ENCODE measurements around the gene KCNA3. TPM values are rescaled to one million over a fixed set of nuclear protein-coding genes. Genes with fewer than 3 reads are reported as not detected.

Gene KCNA3
- total and polyA plus RNA-seq, 2 of the 4 experiments (the other 2 are of a cell fraction), result under 0.01 to 0.09 TPM

- no peak overlapping the region for H3K9ac ChIP-seq (ENCODE audit: low read depth, low read length)
- POLR2A ChIA-PET (ENCODE audit: unreplicated experiment), result no interaction called here
These were observed 486 bp upstream of the KCNA3 start for GRCh38 chr1:110675060-110675791.

More at GRCh38 chr1:110675060-110675791, 486 bp upstream of the KCNA3 start:
- Histone ChIP-seq H2BK20ac (ENCODE audit: low read depth, low read length) (no peak overlapping the region), H2AK9ac (replicated peaks; ENCODE audit: low read depth, low read length, poor library complexity) (no peak overlapping the region), H3K9me3 (ENCODE audit: control insufficient read depth, insufficient read depth, low read length) (peaks cover 5% of the 10 kb centered on the region; the same call in 1 of the 2 replicates), H3K4me2 (ENCODE audit: low read depth, low read length) (no peak overlapping the region), H3K79me1 (ENCODE audit: low read depth in 1 of 2, low read length in 2 of 2) (no peaks in the 10 kb centered on the region; a peak in 1 of 4 replicates), H2AK5ac (ENCODE audit: low read depth, low read length) (no peak overlapping the region), H3K23ac (ENCODE audit: low read depth, low read length) (no peak overlapping the region), H3K9me1 (ENCODE audit: insufficient read depth, low read length) (no peaks in the 10 kb centered on the region), H2AFZ (replicated peaks; ENCODE audit: low read length, poor library complexity) (peak overlapping the region; percentile 76), H3K27me3 (ENCODE audit: control insufficient read depth, insufficient read depth, low read length) (peaks cover 20% of the 10 kb centered on the region), H4K91ac (ENCODE audit: insufficient read depth, low read depth, low read length) (no peak overlapping the region), H3K4me1 (ENCODE audit: control insufficient read depth, insufficient read depth, low read length) (no peaks in the 10 kb centered on the region; the same call in 1 of the 2 replicates), H3K14ac (replicated peaks; ENCODE audit: low read depth, low read length) (no peak overlapping the region), H3K36me3 (ENCODE audit: control insufficient read depth, insufficient read depth, low read length) (no peaks in the 10 kb centered on the region), H3K4ac (ENCODE audit: low read depth, low read length) (no peak overlapping the region), H4K20me1 (ENCODE audit: insufficient read depth, low read length) (no peaks in the 10 kb centered on the region), H3K4me3 (ENCODE audit: insufficient read depth, low read depth, low read length) (peak overlapping the region; percentile 40), H2BK120ac (ENCODE audit: low read depth, low read length) (no peak overlapping the region), H4K8ac (ENCODE audit: low read depth in 2 of 2, low read length in 2 of 2) (no peak overlapping the region), H3K18ac (ENCODE audit: low read depth, low read length) (no peak overlapping the region), H3K27ac (ENCODE audit: insufficient read depth, low read length) (no peak overlapping the region), H3K56ac (ENCODE audit: extremely low read depth, insufficient read depth, low read length) (no peak overlapping the region), H4K5ac (ENCODE audit: low read depth, low read length) (no peak overlapping the region), H2BK5ac (ENCODE audit: low read depth, low read length, poor library complexity, severe bottlenecking) (no peak overlapping the region), H2BK15ac (ENCODE audit: low read depth, low read length) (no peak overlapping the region)
- BruUV-seq (replicated peaks), result no TSS peak
- intact Hi-C loops (cut with micrococcal nuclease), result no loop called here
- CTCF ChIA-PET, result no interaction called here
- WGBS, 2 experiments (ENCODE audit: extremely low coverage in 2 of 2, insufficient read length in 1 of 2), result 18% methylated on average over 26 of the region's 57 CpGs; no CpG with 5 or more reads in 1 of the 2 experiments
- ATAC-seq (ENCODE audit: low read depth), result no peak
- TF ChIP-seq FOS (IDR thresholded peaks at IDR 0.05; ENCODE audit: low read depth, low read length) (no peak), NFE2L2 (IDR thresholded peaks at IDR 0.05; ENCODE audit: low read depth, low read length) (no peak), MAZ (IDR thresholded peaks at IDR 0.05; ENCODE audit: borderline replicate concordance, low read depth, low read length) (no peak), RCOR1 (IDR thresholded peaks at IDR 0.05; ENCODE audit: insufficient replicate concordance, low read length) (no peak), POLR2A (IDR thresholded peaks at IDR 0.05; ENCODE audit: low read depth, low read length) (no peak), RFX5 (IDR thresholded peaks at IDR 0.05; ENCODE audit: low read depth, low read length) (no peak), MAFK (IDR thresholded peaks at IDR 0.05; ENCODE audit: low read depth, low read length) (no peak), MXI1 (IDR thresholded peaks at IDR 0.05; ENCODE audit: borderline replicate concordance, low read depth, low read length) (no peak), CEBPB (IDR thresholded peaks at IDR 0.05; ENCODE audit: low read depth, low read length) (no peak), SMC3 (IDR thresholded peaks at IDR 0.05; ENCODE audit: low read depth, low read length) (no peak), CTCF (conservative IDR thresholded peaks at IDR 0.05; ENCODE audit: low read depth, low read length) (no peak), CHD1 (IDR thresholded peaks at IDR 0.05; ENCODE audit: low read depth, low read length) (no peak), USF2 (IDR thresholded peaks at IDR 0.05; ENCODE audit: low read depth, low read length) (no peak), RAD21 (IDR thresholded peaks at IDR 0.05; ENCODE audit: low read length) (no peak), ELK1 (IDR thresholded peaks at IDR 0.05; ENCODE audit: borderline replicate concordance, low read depth, low read length) (no peak)
- in situ Hi-C loops (cut with MboI; ENCODE audit: low sequenced_read_pairs), result no loop called here
- DNase-seq, result no peak
- dilution Hi-C loops (cut with HindIII; ENCODE audit: low sequenced_read_pairs, unreplicated experiment), result no loop called here
